Adrenal gland (tissue), 12 donors: ENCODE data around the gene UBE2D3. TPM values are rescaled to one million over a fixed set of nuclear protein-coding genes. Genes with fewer than 3 reads are reported as not detected.

Experiments used
- DNase-seq, 7 donors: peaks; one replicate each; pipeline ENCODE4 v3.0.0-alpha.2; 2019 to 2020
- H3K27ac ChIP-seq, 5 donors: fragments of 200-600 bp; sonication (generic) in 4 of 5; 1 replicate in 3 of 5; 2 replicates in 2 of 5; pipeline versions ENCODE4 v1.5.1 to v1.8.0; 2016 to 2020; ENCODE audit warnings: mild to moderate bottlenecking in 1 of 5
- H3K27me3 ChIP-seq: fragments of 200-600 bp; 2 replicates; pipeline ENCODE4 v1.8.0; 2021
- H3K36me3 ChIP-seq, 2 donors: fragments of 200-600 bp; replicated peaks in 1 of 2; 1 replicate in 1 of 2; 2 replicates in 1 of 2; pipeline versions ENCODE4 v1.5.1 to v1.8.0; 2018 to 2022
- H3K4me1 ChIP-seq, 2 donors: fragments of 200-600 bp; replicated peaks in 1 of 2; 1 replicate in 1 of 2; 2 replicates in 1 of 2; pipeline versions ENCODE4 v1.5.1 to v1.8.0; 2018 to 2021
- H3K4me3 ChIP-seq, 4 donors: fragments of 200-600 bp; sonication (generic) in 3 of 4; one replicate each; pipeline ENCODE4 v1.5.1; 2016 to 2018
- H3K9me3 ChIP-seq, 3 donors: fragments of 200-600 bp; sonication (generic) in 1 of 3; replicated peaks in 1 of 3; 1 replicate in 2 of 3; 2 replicates in 1 of 3; pipeline versions ENCODE4 v1.5.1 to v1.8.0; 2016 to 2021
- CTCF ChIP-seq, 6 experiments: fragments of 450-650 bp in 4 of 6; fragments of 200-600 bp in 2 of 6; sonication (generic) in 1 of 6; IDR thresholded peaks; 1 replicate in 5 of 6; 2 replicates in 1 of 6; pipeline versions ENCODE4 v1.5.1 to v1.8.0; 2016 to 2021; ENCODE audit warnings: antibody characterized with exemption in 6 of 6, mild to moderate bottlenecking in 2 of 6, moderate library complexity in 1 of 6
- POLR2A ChIP-seq, 2 donors: fragments of 450-650 bp; IDR thresholded peaks; one replicate each; pipeline ENCODE4 v1.6.1; 2017; ENCODE audit warnings: antibody characterized with exemption in 2 of 2, mild to moderate bottlenecking in 2 of 2, moderate library complexity in 1 of 2
- WGBS, 4 donors: extraction: QIAGEN DNeasy Blood & Tissue Kit in 2 of 4; methylation state at CpG; one replicate each; pipeline versions ENCODE4 v1.1.5 to v1.1.7; 2013 to 2017; 5-methylcytosine and 5-hydroxymethylcytosine counted together
- intact Hi-C, 2 donors: fragments of 100-400 bp; cut with DNase I; formaldehyde crosslinking; loops; one replicate each; pipeline versions ENCODE4 v1.14.1 to v1.15.0; 2022 to 2023
- polyA plus RNA-seq, 3 donors: library from polyadenylated mRNA; stranded (reverse); fragments of 200-250 nt in 2 of 3; fragments of 350-450 nt in 1 of 3; fragmentation: Illumina TruSeq in 1 of 3; extraction: RNeasy Lipid Tissue Mini Kit (QIAGEN cat#74804) in 1 of 3; gene quantifications; one replicate each; pipeline ENCODE4 v1.2.3, GENCODE V29; 2013 to 2014
- total RNA-seq, 9 donors: library from RNA; depleted of rRNA in 4 of 9; stranded (reverse); fragments of >200 nt in 4 of 9; fragments of 120-200 nt in 1 of 9; fragmentation: NEBNext Ultra II Directional in 1 of 9; extraction: Animal tissue kit (Norgen Biotek cat#: 25700) in 1 of 9; gene quantifications; one replicate each; pipeline versions ENCODE4 v1.1.0 to v1.2.4, GENCODE V29; 2013 to 2023
- donor health status: healthy with polysubstance abuse.
- donor health status: Bipolar disorder and iron deficiency.
- donor health status: DM: yes; HTN: yes; CAD: no.
- donor health status: DM: no; HTN: no; CAD: no.
- donor health status: DM: no; HTN: no; CAD: no.
- donor health status: DM: yes; HTN: yes; CAD: no.

The UBE2D3 gene
- total and polyA plus RNA-seq, 12 donors, result 178 to 709 (median 398) TPM

GRCh38 chr4:102792361-102792936 is 34.9 kb downstream of the UBE2D3 start:
- Histone ChIP-seq H3K4me3 (no peak overlapping the region), H3K36me3 (peaks cover 0 to 30% of the 10 kb centered on the region in 2 donors), H3K9me3 (no peaks in the 10 kb centered on the region), H3K27ac (no peak overlapping the region), H3K4me1 (no peaks in the 10 kb centered on the region), H3K27me3 (no peaks in the 10 kb centered on the region)
- DNase-seq, result no peak
- intact Hi-C loops, result no loop called here
- WGBS, 4 donors, result 81 to 94% (median 88%) methylated on average over 2 of the region's 2 CpGs
- no peak for TF ChIP-seq CTCF (IDR thresholded peaks at IDR 0.05)
- no peak for TF ChIP-seq POLR2A (IDR thresholded peaks at IDR 0.05)

- no peak for DNase-seq
- peaks cover 0 to 19% of the 10 kb centered on the region in 2 donors for H3K36me3 ChIP-seq
- intact Hi-C loops, result no loop called here
- no peaks in the 10 kb centered on the region for H3K9me3 ChIP-seq
- no peak for TF ChIP-seq CTCF (IDR thresholded peaks at IDR 0.05)
- no peak for TF ChIP-seq POLR2A (IDR thresholded peaks at IDR 0.05)
- H3K4me1 ChIP-seq, result no peaks in the 10 kb centered on the region
- H3K4me3 ChIP-seq, result no peak overlapping the region
- 80 to 91% (median 87%) methylated on average over 6 to 7 of the region's 7 CpGs for WGBS, 4 donors
- no peaks in the 10 kb centered on the region for H3K27me3 ChIP-seq
- no peak overlapping the region for H3K27ac ChIP-seq
These were observed 36.0 kb downstream of the UBE2D3 start for GRCh38 chr4:102791318-102791835.

- WGBS, 4 donors, result 69 to 73% (median 70%) methylated on average over 3 of the region's 3 CpGs
- Histone ChIP-seq H3K4me3 (no peak overlapping the region), H3K9me3 (no peaks in the 10 kb centered on the region), H3K27me3 (no peaks in the 10 kb centered on the region), H3K27ac (no peak overlapping the region), H3K4me1 (no peaks in the 10 kb centered on the region), H3K36me3 (no peaks in the 10 kb centered on the region)
- DNase-seq, result no peak
- intact Hi-C loops, result no loop called here
- TF ChIP-seq POLR2A (IDR thresholded peaks at IDR 0.05) (no peak), CTCF (IDR thresholded peaks at IDR 0.05) (no peak)
These were observed 38.0 kb downstream of the UBE2D3 start for GRCh38 chr4:102789317-102789717.

- H3K4me1 ChIP-seq, result peaks cover 5% of the 10 kb centered on the region in 2 donors
- intact Hi-C loops, result no loop called here
- no peak for TF ChIP-seq POLR2A (IDR thresholded peaks at IDR 0.05)
- no peak for TF ChIP-seq CTCF (IDR thresholded peaks at IDR 0.05)
- H3K9me3 ChIP-seq, result no peaks in the 10 kb centered on the region
- H3K27me3 ChIP-seq, result no peaks in the 10 kb centered on the region
- 93 to 97% (median 95%) methylated on average over 3 of the region's 3 CpGs for WGBS, 4 donors
- no peak for DNase-seq
- no peaks in the 10 kb centered on the region for H3K36me3 ChIP-seq
- H3K27ac ChIP-seq, result no peak overlapping the region
- H3K4me3 ChIP-seq, result no peak overlapping the region
These were observed 39.4 kb downstream of the UBE2D3 start for GRCh38 chr4:102787944-102788343.
